Panc1 (cell line): ENCODE data around the gene WASHC3. TPM values are rescaled to one million over a fixed set of nuclear protein-coding genes. Genes with fewer than 3 reads are reported as not detected.

ENCODE experiments used
- ATAC-seq: fragments of 200-7000 bp; cut with Tn5 transposase; 2 replicates; pipeline ENCODE4 v1.9.1; 2020; ENCODE audit warnings: mild to moderate bottlenecking, moderate library complexity
- BruUV-seq: library from RNA; stranded (reverse); fragments of 400-500 nt; replicated peaks from 2 replicates; lab custom pipeline; 2021; lab: Mats Ljungman, UMichigan
- CTCF ChIA-PET: fragments of 300-600 bp; sonication (Branson Sonifier 250); formaldehyde crosslinking; loops from one replicate; lab custom pipeline; 2022; ENCODE audit warnings: antibody characterized with exemption; lab: Charles Lee
- POLR2A ChIA-PET: fragments of 300-600 bp; sonication (Branson Sonifier 250); formaldehyde crosslinking; loops from one replicate; lab custom pipeline; 2022; ENCODE audit warnings: antibody characterized with exemption; lab: Charles Lee
- DNase-seq: peaks from one replicate; pipeline ENCODE4 v3.0.0-alpha.2; 2010; ENCODE audit warnings: low read depth, low spot score
- H3K27ac ChIP-seq: 2 replicates; pipeline ENCODE4 v1.5.1; 2011; ENCODE audit warnings: mild to moderate bottlenecking, low read length, inconsistent platforms
- H3K27me3 ChIP-seq: fragments of 200-500 bp; sonication (Bioruptor generic); 2 replicates; pipeline ENCODE4 v1.6.0; 2014; ENCODE audit warnings: low read length, inconsistent platforms; ENCODE audit not compliant: control insufficient read depth, insufficient read depth
- H3K36me3 ChIP-seq: fragments of 200-500 bp; sonication (Bioruptor generic); 2 replicates; pipeline ENCODE4 v1.5.1; 2014; ENCODE audit warnings: inconsistent platforms, mild to moderate bottlenecking, low read length, moderate library complexity; ENCODE audit not compliant: control insufficient read depth, insufficient read depth
- H3K4me1 ChIP-seq: 2 replicates; pipeline ENCODE4 v1.5.1; 2011; ENCODE audit warnings: inconsistent platforms, mild to moderate bottlenecking, low read length, moderate library complexity; ENCODE audit not compliant: control insufficient read depth, insufficient read depth
- H3K4me3 ChIP-seq, 2 experiments: 2 replicates each; pipeline ENCODE4 v1.5.1; 2011 to 2012; ENCODE audit warnings: low read depth in 2 of 2, low read length in 2 of 2, mild to moderate bottlenecking in 2 of 2, inconsistent platforms in 1 of 2, moderate library complexity in 1 of 2
- H3K9me3 ChIP-seq: fragments of 200-500 bp; sonication (Bioruptor generic); 2 replicates; pipeline ENCODE4 v1.5.1; 2014; ENCODE audit warnings: low read depth, mild to moderate bottlenecking, inconsistent platforms, low read length, moderate library complexity; ENCODE audit not compliant: control insufficient read depth, insufficient read depth
- POLR2AphosphoS5 ChIP-seq: IDR thresholded peaks from 2 replicates; pipeline ENCODE4 v1.6.1; 2012; ENCODE audit warnings: mild to moderate bottlenecking, low read depth, low read length, moderate library complexity
- SIN3A ChIP-seq: IDR thresholded peaks from 2 replicates; pipeline ENCODE4 v1.6.1; 2012; ENCODE audit warnings: low read depth, mild to moderate bottlenecking, low read length, moderate library complexity, borderline replicate concordance; ENCODE audit not compliant: insufficient read depth
- TCF7L2 ChIP-seq: IDR thresholded peaks from 2 replicates; pipeline ENCODE4 v1.6.1; 2011; ENCODE audit warnings: mild to moderate bottlenecking, low read depth, low read length, inconsistent platforms
- in situ Hi-C: cut with HindIII; loops from 2 replicates; pipeline ENCODE4 v1.10.0; 2016; ENCODE audit warnings: low sequenced_read_pairs, low pct_unique_long_range_greater_than_20kb
- intact Hi-C: fragments of 100-400 bp; cut with micrococcal nuclease; formaldehyde crosslinking; loops from one replicate; pipeline ENCODE4 v1.10.0; 2022; ENCODE audit not compliant: unreplicated experiment
- total RNA-seq: library from RNA; stranded (reverse); gene quantifications from one replicate; pipeline ENCODE4 v1.2.1, GENCODE V29; 2021; ENCODE audit not compliant: unreplicated experiment
- TF ChIP-seq, protein P1 (sequence below): fragments of 450-650 bp; IDR thresholded peaks from 2 replicates; pipeline ENCODE4 v1.5.1; 2017; ENCODE audit warnings: mild to moderate bottlenecking
- TF ChIP-seq, protein P2 (sequence below), 2 experiments: IDR thresholded peaks; 2 replicates each; pipeline ENCODE4 v1.6.1; 2011 to 2012; ENCODE audit warnings: low read depth in 2 of 2, control low read depth in 1 of 2, low read length in 1 of 2, mild to moderate bottlenecking in 1 of 2, moderate library complexity in 1 of 2; ENCODE audit not compliant: insufficient read depth in 1 of 2

Gene WASHC3
- total RNA-seq, 1 experiment from 2014 or later, result 21.5 TPM

DNA sequence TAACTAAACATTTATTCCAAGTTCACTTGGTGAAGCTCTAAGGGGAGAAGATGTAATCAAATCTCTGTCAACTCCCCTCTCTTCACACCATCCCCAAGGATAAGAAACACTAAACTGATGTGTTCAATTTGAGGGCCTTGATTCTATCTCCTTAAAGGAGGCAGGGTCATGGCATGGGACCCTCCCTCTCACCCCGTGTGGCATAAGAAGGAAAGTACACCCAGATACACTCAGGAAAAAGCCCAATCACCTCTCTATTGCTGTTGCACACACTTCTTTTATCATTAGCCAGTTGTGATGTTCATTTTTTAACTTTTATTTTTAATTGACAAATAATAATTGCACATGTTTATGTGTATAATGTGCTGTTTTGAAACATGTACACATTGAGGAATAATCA is 35.1 kb downstream of the WASHC3 start:
- ATAC-seq, result no peak
- POLR2A ChIA-PET, result no interaction called here

DNA sequence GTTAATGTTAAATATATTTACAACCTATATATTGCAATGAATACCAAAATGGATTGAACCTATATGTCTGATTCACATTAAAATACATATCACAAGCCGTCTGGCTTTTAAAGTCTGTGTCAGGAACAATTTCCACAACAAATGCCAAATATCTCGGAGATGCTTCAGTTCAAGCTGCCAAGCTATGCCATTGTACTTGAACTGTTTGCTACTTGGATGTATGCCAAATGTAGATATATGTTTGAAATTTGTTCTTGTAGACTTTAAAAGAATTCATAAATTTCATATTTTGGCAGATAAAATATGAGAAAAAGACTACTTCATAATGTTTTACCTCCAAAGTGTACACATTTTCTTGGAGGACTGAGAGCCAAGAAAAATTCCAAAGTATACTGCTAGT is 37.0 kb downstream of the WASHC3 start:
- BruUV-seq, result no TSS peak
- H3K9me3 ChIP-seq, result no peaks in the 10 kb centered on the region
- DNase-seq, result no peak
- no peak for TF ChIP-seq POLR2AphosphoS5
- TF ChIP-seq, protein P1, sequence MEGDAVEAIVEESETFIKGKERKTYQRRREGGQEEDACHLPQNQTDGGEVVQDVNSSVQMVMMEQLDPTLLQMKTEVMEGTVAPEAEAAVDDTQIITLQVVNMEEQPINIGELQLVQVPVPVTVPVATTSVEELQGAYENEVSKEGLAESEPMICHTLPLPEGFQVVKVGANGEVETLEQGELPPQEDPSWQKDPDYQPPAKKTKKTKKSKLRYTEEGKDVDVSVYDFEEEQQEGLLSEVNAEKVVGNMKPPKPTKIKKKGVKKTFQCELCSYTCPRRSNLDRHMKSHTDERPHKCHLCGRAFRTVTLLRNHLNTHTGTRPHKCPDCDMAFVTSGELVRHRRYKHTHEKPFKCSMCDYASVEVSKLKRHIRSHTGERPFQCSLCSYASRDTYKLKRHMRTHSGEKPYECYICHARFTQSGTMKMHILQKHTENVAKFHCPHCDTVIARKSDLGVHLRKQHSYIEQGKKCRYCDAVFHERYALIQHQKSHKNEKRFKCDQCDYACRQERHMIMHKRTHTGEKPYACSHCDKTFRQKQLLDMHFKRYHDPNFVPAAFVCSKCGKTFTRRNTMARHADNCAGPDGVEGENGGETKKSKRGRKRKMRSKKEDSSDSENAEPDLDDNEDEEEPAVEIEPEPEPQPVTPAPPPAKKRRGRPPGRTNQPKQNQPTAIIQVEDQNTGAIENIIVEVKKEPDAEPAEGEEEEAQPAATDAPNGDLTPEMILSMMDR, result no peak
- intact Hi-C loops (no loop called here), in situ Hi-C loops (no loop called here)
- no peaks in the 10 kb centered on the region for H3K4me1 ChIP-seq
- no peak overlapping the region for H3K27ac ChIP-seq
- no peaks in the 10 kb centered on the region for H3K36me3 ChIP-seq
- ATAC-seq, result no peak
- CTCF ChIA-PET, result no interaction called here
- POLR2A ChIA-PET, result interaction anchor here (0.8 kb wide), 1 partner anchor 87 kb away, joined by 4 read pairs; no protein-coding TSS in a partner anchor
- H3K4me3 ChIP-seq, result no peak overlapping the region
- no peaks in the 10 kb centered on the region for H3K27me3 ChIP-seq

More for the DNA sequence above, 35.1 kb downstream of the WASHC3 start:
- Histone ChIP-seq H3K9me3 (no peaks in the 10 kb centered on the region), H3K27me3 (no peaks in the 10 kb centered on the region), H3K36me3 (no peaks in the 10 kb centered on the region), H3K4me3 (no peak overlapping the region), H3K27ac (no peak overlapping the region), H3K4me1 (no peaks in the 10 kb centered on the region)
- TF ChIP-seq, protein P2, sequence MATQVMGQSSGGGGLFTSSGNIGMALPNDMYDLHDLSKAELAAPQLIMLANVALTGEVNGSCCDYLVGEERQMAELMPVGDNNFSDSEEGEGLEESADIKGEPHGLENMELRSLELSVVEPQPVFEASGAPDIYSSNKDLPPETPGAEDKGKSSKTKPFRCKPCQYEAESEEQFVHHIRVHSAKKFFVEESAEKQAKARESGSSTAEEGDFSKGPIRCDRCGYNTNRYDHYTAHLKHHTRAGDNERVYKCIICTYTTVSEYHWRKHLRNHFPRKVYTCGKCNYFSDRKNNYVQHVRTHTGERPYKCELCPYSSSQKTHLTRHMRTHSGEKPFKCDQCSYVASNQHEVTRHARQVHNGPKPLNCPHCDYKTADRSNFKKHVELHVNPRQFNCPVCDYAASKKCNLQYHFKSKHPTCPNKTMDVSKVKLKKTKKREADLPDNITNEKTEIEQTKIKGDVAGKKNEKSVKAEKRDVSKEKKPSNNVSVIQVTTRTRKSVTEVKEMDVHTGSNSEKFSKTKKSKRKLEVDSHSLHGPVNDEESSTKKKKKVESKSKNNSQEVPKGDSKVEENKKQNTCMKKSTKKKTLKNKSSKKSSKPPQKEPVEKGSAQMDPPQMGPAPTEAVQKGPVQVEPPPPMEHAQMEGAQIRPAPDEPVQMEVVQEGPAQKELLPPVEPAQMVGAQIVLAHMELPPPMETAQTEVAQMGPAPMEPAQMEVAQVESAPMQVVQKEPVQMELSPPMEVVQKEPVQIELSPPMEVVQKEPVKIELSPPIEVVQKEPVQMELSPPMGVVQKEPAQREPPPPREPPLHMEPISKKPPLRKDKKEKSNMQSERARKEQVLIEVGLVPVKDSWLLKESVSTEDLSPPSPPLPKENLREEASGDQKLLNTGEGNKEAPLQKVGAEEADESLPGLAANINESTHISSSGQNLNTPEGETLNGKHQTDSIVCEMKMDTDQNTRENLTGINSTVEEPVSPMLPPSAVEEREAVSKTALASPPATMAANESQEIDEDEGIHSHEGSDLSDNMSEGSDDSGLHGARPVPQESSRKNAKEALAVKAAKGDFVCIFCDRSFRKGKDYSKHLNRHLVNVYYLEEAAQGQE (IDR thresholded peaks at IDR 0.05; ENCODE audit: insufficient read depth in 1 of 2, low read depth in 2 of 2, low read length in 1 of 2), result no peak
- TF ChIP-seq TCF7L2, result no peak
- TF ChIP-seq, protein P1, result no peak
- no peak for TF ChIP-seq POLR2AphosphoS5
- no peak for TF ChIP-seq SIN3A
- CTCF ChIA-PET, result no interaction called here
- DNase-seq, result no peak
- BruUV-seq, result no TSS peak
- intact Hi-C loops, result no loop called here
- in situ Hi-C loops, result no loop called here
